Fibroblast of villous mesenchyme (primary cell): ENCODE data around the gene CD226. TPM values are rescaled to one million over a fixed set of nuclear protein-coding genes. Genes with fewer than 3 reads are reported as not detected.

Experiments
- DNase-seq: peaks from one replicate; pipeline ENCODE4 v3.0.0-alpha.2; 2010; ENCODE audit warnings: low read depth
- H3K4me3 ChIP-seq: 2 replicates; pipeline ENCODE4 v1.5.1; 2011; ENCODE audit warnings: low read depth, mild to moderate bottlenecking, low read length
- CTCF ChIP-seq: IDR thresholded peaks from 2 replicates; pipeline ENCODE4 v1.5.1; 2012; ENCODE audit warnings: low read depth, mild to moderate bottlenecking, low read length; ENCODE audit not compliant: insufficient read depth
- total RNA-seq: library from RNA; depleted of rRNA; stranded (reverse); fragments of >200 nt; gene quantifications from 2 replicates; pipeline ENCODE4 v1.2.3, GENCODE V29; 2012

The CD226 gene
- total RNA-seq, 1 donor, result 2.6 TPM

GRCh38 chr18:69804776-69805501, 142.7 kb downstream of the CD226 start:
- H3K4me3 ChIP-seq, result no peak overlapping the region
- no peak for TF ChIP-seq CTCF
- DNase-seq, result no peak
